Measurements from ENCODE around the gene LRRC59. TPM values are rescaled to one million over a fixed set of nuclear protein-coding genes. Genes with fewer than 3 reads are reported as not detected.
"Not testable (repeated sequence)": the region's sequence is repeated elsewhere in the genome, so short reads cannot be mapped to it uniquely, and the experiment has no call there.

LRRC59 gene
- total and polyA plus RNA-seq, 4 donors, result 33.1 to 77.6 (median 45.4) TPM

GRCh38 chr17:50419577-50419976, 22.3 kb upstream of the LRRC59 start:
- H3K27me3 ChIP-seq (ENCODE audit: control insufficient read depth in 1 of 2, insufficient read depth in 2 of 2, low read length in 1 of 2); intact Hi-C loops (cut with DNase I); H3K27ac ChIP-seq (ENCODE audit: low read depth in 1 of 2, low read length in 2 of 2); DNase-seq; H3K4me1 ChIP-seq (ENCODE audit: control insufficient read depth in 1 of 2, insufficient read depth in 2 of 2, low read length in 2 of 2); H3K4me3 ChIP-seq (ENCODE audit: low read length in 2 of 2); H3K36me3 ChIP-seq (ENCODE audit: control insufficient read depth in 1 of 2, insufficient read depth in 2 of 2, low read length in 1 of 2); H3K9me3 ChIP-seq (ENCODE audit: control insufficient read depth, low read length); ATAC-seq (ENCODE audit: low FRiP score): not testable (repeated sequence)
- WGBS, 2 donors, result 96% methylated on average over 10 of the region's 10 CpGs

- intact Hi-C loops (cut with DNase I), result no loop called here
- no peaks in the 10 kb centered on the region for H3K4me1 ChIP-seq (ENCODE audit: control insufficient read depth in 1 of 2, insufficient read depth in 2 of 2, low read length in 2 of 2)
- no peak overlapping the region for H3K27ac ChIP-seq (ENCODE audit: low read depth in 1 of 2, low read length in 2 of 2)
- no peaks in the 10 kb centered on the region for H3K9me3 ChIP-seq (ENCODE audit: control insufficient read depth, low read length)
- no peaks in the 10 kb centered on the region for H3K27me3 ChIP-seq (ENCODE audit: control insufficient read depth in 1 of 2, insufficient read depth in 2 of 2, low read length in 1 of 2)
- no peak overlapping the region for H3K4me3 ChIP-seq (ENCODE audit: low read length in 2 of 2)
- 72 to 73% methylated on average over 3 of the region's 3 CpGs for WGBS, 2 donors
- no peak for ATAC-seq (ENCODE audit: low FRiP score)
- no peaks in the 10 kb centered on the region for H3K36me3 ChIP-seq (ENCODE audit: control insufficient read depth in 1 of 2, insufficient read depth in 2 of 2, low read length in 1 of 2)
- no peak for DNase-seq
Observed at GRCh38 chr17:50414808-50415207, 17.5 kb upstream of the LRRC59 start.

- no peak for DNase-seq
- no peaks in the 10 kb centered on the region for H3K9me3 ChIP-seq (ENCODE audit: control insufficient read depth, low read length)
- no peak for ATAC-seq (ENCODE audit: low FRiP score)
- H3K27me3 ChIP-seq (ENCODE audit: control insufficient read depth in 1 of 2, insufficient read depth in 2 of 2, low read length in 1 of 2), result no peaks in the 10 kb centered on the region
- no peaks in the 10 kb centered on the region for H3K36me3 ChIP-seq (ENCODE audit: control insufficient read depth in 1 of 2, insufficient read depth in 2 of 2, low read length in 1 of 2)
- H3K27ac ChIP-seq (ENCODE audit: low read depth in 1 of 2, low read length in 2 of 2), result no peak overlapping the region
- no peak overlapping the region for H3K4me3 ChIP-seq (ENCODE audit: low read length in 2 of 2)
- intact Hi-C loops (cut with DNase I), result no loop called here
- H3K4me1 ChIP-seq (ENCODE audit: control insufficient read depth in 1 of 2, insufficient read depth in 2 of 2, low read length in 2 of 2), result no peaks in the 10 kb centered on the region
- 93% methylated on average over 4 of the region's 4 CpGs for WGBS, 2 donors
Observed at GRCh38 chr17:50412188-50412732, 14.9 kb upstream of the LRRC59 start.

- ATAC-seq (ENCODE audit: low FRiP score) (no peak), DNase-seq (no peak)
- H3K27ac ChIP-seq (ENCODE audit: low read depth in 1 of 2, low read length in 2 of 2), result no peak overlapping the region
- no peaks in the 10 kb centered on the region for H3K4me1 ChIP-seq (ENCODE audit: control insufficient read depth in 1 of 2, insufficient read depth in 2 of 2, low read length in 2 of 2)
- intact Hi-C loops (cut with DNase I), result no loop called here
- no peaks in the 10 kb centered on the region for H3K27me3 ChIP-seq (ENCODE audit: control insufficient read depth in 1 of 2, insufficient read depth in 2 of 2, low read length in 1 of 2)
- no peak overlapping the region for H3K4me3 ChIP-seq (ENCODE audit: low read length in 2 of 2)
- no peaks in the 10 kb centered on the region for H3K36me3 ChIP-seq (ENCODE audit: control insufficient read depth in 1 of 2, insufficient read depth in 2 of 2, low read length in 1 of 2)
- H3K9me3 ChIP-seq (ENCODE audit: control insufficient read depth, low read length), result no peaks in the 10 kb centered on the region
- 58 to 76% methylated on average over 4 of the region's 4 CpGs for WGBS, 2 donors
Observed at GRCh38 chr17:50407921-50408320, 10.6 kb upstream of the LRRC59 start.

- H3K4me1 ChIP-seq (ENCODE audit: control insufficient read depth in 1 of 2, insufficient read depth in 2 of 2, low read length in 2 of 2), result no peaks in the 10 kb centered on the region
- no peaks in the 10 kb centered on the region for H3K27me3 ChIP-seq (ENCODE audit: control insufficient read depth in 1 of 2, insufficient read depth in 2 of 2, low read length in 1 of 2)
- H3K9me3 ChIP-seq (ENCODE audit: control insufficient read depth, low read length), result no peaks in the 10 kb centered on the region
- 71 to 72% methylated on average over 5 of the region's 5 CpGs for WGBS, 2 donors
- no peaks in the 10 kb centered on the region for H3K36me3 ChIP-seq (ENCODE audit: control insufficient read depth in 1 of 2, insufficient read depth in 2 of 2, low read length in 1 of 2)
- intact Hi-C loops (cut with DNase I), result no loop called here
- no peak for ATAC-seq (ENCODE audit: low FRiP score)
- H3K27ac ChIP-seq (ENCODE audit: low read depth in 1 of 2, low read length in 2 of 2), result no peak overlapping the region
- DNase-seq, result no peak
- no peak overlapping the region for H3K4me3 ChIP-seq (ENCODE audit: low read length in 2 of 2)
Observed at GRCh38 chr17:50406578-50406977, 9.3 kb upstream of the LRRC59 start.

DNA sequence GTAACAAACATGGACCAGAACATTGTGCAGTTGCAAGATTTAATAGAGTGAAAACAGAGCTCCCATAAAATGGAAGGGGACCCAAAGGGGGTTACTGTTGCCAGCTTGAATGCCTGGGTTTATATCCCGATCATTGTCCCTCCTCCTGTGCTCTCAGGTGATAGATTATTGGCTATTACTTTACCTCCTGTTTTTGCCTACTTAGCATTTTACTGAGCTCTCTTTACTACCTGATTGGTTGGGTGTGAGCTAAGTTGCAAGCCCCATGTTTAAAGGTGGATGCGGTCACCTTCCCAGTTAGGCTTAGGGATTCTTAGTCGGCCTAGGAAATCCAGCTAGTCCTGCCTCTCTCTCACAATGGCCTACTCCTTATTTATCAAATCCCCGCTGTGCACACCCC, 8.0 kb upstream of the LRRC59 start:
- H3K36me3 ChIP-seq (ENCODE audit: control insufficient read depth in 1 of 2, insufficient read depth in 2 of 2, low read length in 1 of 2); H3K4me3 ChIP-seq (ENCODE audit: low read length in 2 of 2); H3K9me3 ChIP-seq (ENCODE audit: control insufficient read depth, low read length); ATAC-seq (ENCODE audit: low FRiP score); intact Hi-C loops (cut with DNase I); H3K27ac ChIP-seq (ENCODE audit: low read depth in 1 of 2, low read length in 2 of 2); H3K27me3 ChIP-seq (ENCODE audit: control insufficient read depth in 1 of 2, insufficient read depth in 2 of 2, low read length in 1 of 2); H3K4me1 ChIP-seq (ENCODE audit: control insufficient read depth in 1 of 2, insufficient read depth in 2 of 2, low read length in 2 of 2); DNase-seq: not testable (repeated sequence)
- 77 to 85% methylated on average over 4 of the region's 4 CpGs for WGBS, 2 donors

- 94 to 95% methylated on average over 8 of the region's 8 CpGs for WGBS, 2 donors
- H3K36me3 ChIP-seq (ENCODE audit: control insufficient read depth in 1 of 2, insufficient read depth in 2 of 2, low read length in 1 of 2); H3K27ac ChIP-seq (ENCODE audit: low read depth in 1 of 2, low read length in 2 of 2); H3K4me1 ChIP-seq (ENCODE audit: control insufficient read depth in 1 of 2, insufficient read depth in 2 of 2, low read length in 2 of 2); intact Hi-C loops (cut with DNase I); H3K4me3 ChIP-seq (ENCODE audit: low read length in 2 of 2); ATAC-seq (ENCODE audit: low FRiP score); H3K9me3 ChIP-seq (ENCODE audit: control insufficient read depth, low read length); DNase-seq; H3K27me3 ChIP-seq (ENCODE audit: control insufficient read depth in 1 of 2, insufficient read depth in 2 of 2, low read length in 1 of 2): not testable (repeated sequence)
Observed at GRCh38 chr17:50399591-50399990, 2.3 kb upstream of the LRRC59 start.

GRCh38 chr17:50398672-50399071, 1.3 kb upstream of the LRRC59 start:
- H3K27ac ChIP-seq (ENCODE audit: low read depth in 1 of 2, low read length in 2 of 2); intact Hi-C loops (cut with DNase I); H3K4me3 ChIP-seq (ENCODE audit: low read length in 2 of 2); ATAC-seq (ENCODE audit: low FRiP score); H3K9me3 ChIP-seq (ENCODE audit: control insufficient read depth, low read length); H3K36me3 ChIP-seq (ENCODE audit: control insufficient read depth in 1 of 2, insufficient read depth in 2 of 2, low read length in 1 of 2); H3K27me3 ChIP-seq (ENCODE audit: control insufficient read depth in 1 of 2, insufficient read depth in 2 of 2, low read length in 1 of 2); DNase-seq; H3K4me1 ChIP-seq (ENCODE audit: control insufficient read depth in 1 of 2, insufficient read depth in 2 of 2, low read length in 2 of 2): not testable (repeated sequence)
- 97 to 99% methylated on average over 3 of the region's 3 CpGs for WGBS, 2 donors

DNA sequence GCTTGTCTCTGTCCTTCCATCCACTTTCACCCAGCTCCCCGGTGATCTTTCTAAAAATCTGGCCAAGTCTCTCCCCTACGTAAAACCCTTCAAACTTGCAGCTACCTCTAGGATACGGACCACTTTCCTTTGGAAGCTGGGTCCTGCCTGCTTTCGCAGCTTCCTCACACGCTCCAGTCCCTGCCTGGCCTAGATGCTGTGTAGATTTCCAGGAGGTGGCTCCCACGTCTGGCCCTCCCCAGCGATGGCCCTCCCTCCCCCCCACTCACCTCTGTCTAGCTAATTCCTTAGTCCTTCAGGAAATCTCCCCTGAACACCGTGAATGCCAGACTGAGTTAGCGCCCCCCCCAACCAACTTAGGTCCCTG, 579 bp upstream of the LRRC59 start:
- no peaks in the 10 kb centered on the region for H3K27me3 ChIP-seq (ENCODE audit: control insufficient read depth in 1 of 2, insufficient read depth in 2 of 2, low read length in 1 of 2)
- H3K36me3 ChIP-seq (ENCODE audit: control insufficient read depth in 1 of 2, insufficient read depth in 2 of 2, low read length in 1 of 2), result peaks cover 0 to 2% of the 10 kb centered on the region in 2 donors
- H3K4me3 ChIP-seq (ENCODE audit: low read length in 2 of 2), result no peak overlapping the region
- DNase-seq (no peak), ATAC-seq (ENCODE audit: low FRiP score) (no peak)
- no peak overlapping the region for H3K27ac ChIP-seq (ENCODE audit: low read depth in 1 of 2, low read length in 2 of 2)
- intact Hi-C loops (cut with DNase I), result no loop called here
- H3K9me3 ChIP-seq (ENCODE audit: control insufficient read depth, low read length), result no peaks in the 10 kb centered on the region
- WGBS, 2 donors, result 46 to 60% methylated on average over 9 of the region's 9 CpGs
- H3K4me1 ChIP-seq (ENCODE audit: control insufficient read depth in 1 of 2, insufficient read depth in 2 of 2, low read length in 2 of 2), result peaks cover 0 to 2% of the 10 kb centered on the region in 2 donors

All from aorta (tissue), 5 donors.